Jurkat, Clone E6-1 (cell line): ENCODE data around the gene TSGA10IP.

Experiments
- DNase-seq: peaks from one replicate; pipeline ENCODE4 v3.0.0-alpha.2; 2011; ENCODE audit warnings: low read depth, low spot score
- H3K4me3 ChIP-seq: 2 replicates; pipeline ENCODE4 v1.5.1; 2011; ENCODE audit warnings: mild to moderate bottlenecking, low read length, control low read depth, moderate library complexity

Gene TSGA10IP

GRCh38 chr11:65992056-65992455, 46.8 kb downstream of the TSGA10IP start:
- DNase-seq, result no peak
- H3K4me3 ChIP-seq, result no peak overlapping the region

GRCh38 chr11:65997286-65997685, 52.0 kb downstream of the TSGA10IP start:
- no peak overlapping the region for H3K4me3 ChIP-seq
- peak; percentile 66 for DNase-seq

- peak; percentile 99 for DNase-seq
- peak within 1 kb of the TSS; percentile 100 for H3K4me3 ChIP-seq
Observed at GRCh38 chr11:66001942-66002647, 56.8 kb downstream of the TSGA10IP start, which contains the start of the genes BANF1 and EIF1AD. Gene BANF1, plus strand, starts transcription at chr11:66002503. Its CDS starts 748 bp downstream, at chr11:66003251. Gene EIF1AD, minus strand, starts transcription at chr11:66002157. Its CDS starts 1,768 bp downstream, at chr11:66000389.

- DNase-seq, result no peak
- H3K4me3 ChIP-seq, result peak overlapping the region; percentile 100
Observed at GRCh38 chr11:66002648-66003225, 57.5 kb downstream of the TSGA10IP start.

GRCh38 chr11:66003291-66003690, 58.0 kb downstream of the TSGA10IP start:
- no peak for DNase-seq
- peak overlapping the region; percentile 100 for H3K4me3 ChIP-seq

GRCh38 chr11:66004186-66004585, 58.9 kb downstream of the TSGA10IP start:
- DNase-seq, result peak; percentile 83
- peak overlapping the region; percentile 24; the same call in 1 of the 2 replicates for H3K4me3 ChIP-seq

GRCh38 chr11:66006134-66006890, 61.0 kb downstream of the TSGA10IP start:
- no peak overlapping the region for H3K4me3 ChIP-seq
- no peak for DNase-seq

GRCh38 chr11:66006891-66007176, 61.6 kb downstream of the TSGA10IP start:
- H3K4me3 ChIP-seq, result no peak overlapping the region
- DNase-seq, result no peak

- H3K4me3 ChIP-seq, result no peak overlapping the region
- DNase-seq, result peak; percentile 65
Observed at GRCh38 chr11:66007201-66007634, 61.9 kb downstream of the TSGA10IP start.

- no peak overlapping the region for H3K4me3 ChIP-seq
- DNase-seq, result no peak
Observed at GRCh38 chr11:66008095-66008467, 62.8 kb downstream of the TSGA10IP start.

- H3K4me3 ChIP-seq, result no peak overlapping the region
- no peak for DNase-seq
Observed at GRCh38 chr11:66008468-66009101, 63.3 kb downstream of the TSGA10IP start.
